ENCODE results near the gene PRKD3. TPM values are rescaled to one million over a fixed set of nuclear protein-coding genes. Genes with fewer than 3 reads are reported as not detected.
"Not testable (repeated sequence)": the region's sequence is repeated elsewhere in the genome, so short reads cannot be mapped to it uniquely, and the experiment has no call there.

The PRKD3 gene
- total RNA-seq, 1 experiment from 2014 or later, result 82.1 TPM

DNA sequence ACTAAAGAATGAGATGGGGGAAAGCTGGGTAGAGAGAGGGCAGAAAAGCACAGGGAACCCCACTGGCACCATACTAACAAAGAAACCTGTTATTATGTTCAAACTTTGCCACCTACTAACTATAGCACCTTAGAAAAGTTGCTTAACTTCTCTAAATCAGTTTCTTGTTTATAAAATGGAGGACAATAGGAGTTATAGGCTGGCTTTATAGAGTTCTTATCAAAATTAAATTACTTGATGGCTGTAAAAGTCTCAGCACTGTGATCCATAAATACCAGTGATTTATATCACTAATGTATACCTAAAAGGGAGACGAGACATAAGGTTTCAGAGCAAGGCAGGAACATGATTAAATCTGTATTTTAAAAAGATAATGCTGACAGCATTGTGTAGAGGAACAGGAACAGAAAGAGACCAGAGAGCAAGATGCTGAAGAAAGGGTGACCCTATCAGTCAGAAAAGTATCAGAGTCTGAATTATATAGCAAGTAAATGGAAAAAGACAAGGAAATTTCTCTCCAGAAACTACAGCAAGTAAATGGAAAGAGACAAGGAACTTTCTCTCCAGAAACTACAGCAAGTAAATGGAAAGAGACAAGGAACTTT is 29.1 kb downstream of the PRKD3 start (continued):
- TF ChIP-seq USF2 (CRISPR knock-in tag; IDR thresholded peaks at IDR 0.05) (no peak), FOXP1 (CRISPR knock-in tag; IDR thresholded peaks at IDR 0.05; ENCODE audit: borderline replicate concordance) (no peak), ZNF423 (CRISPR knock-in tag; IDR thresholded peaks at IDR 0.05) (no peak)

GRCh38 chr2:37294858-37295257 is 29.8 kb downstream of the PRKD3 start:
- DNase-seq (ENCODE audit: low spot score); ATAC-seq; POLR2A ChIA-PET; H3K27me3 Mint-ChIP-seq (ENCODE audit: low read depth); H3K4me3 Mint-ChIP-seq; CTCF ChIA-PET; H3K27ac Mint-ChIP-seq; H3K9me3 Mint-ChIP-seq: not testable (repeated sequence)
- Mint-ChIP-seq H3K36me3 (peaks cover 22% of the 10 kb centered on the region), H3K4me1 (peaks cover 19% of the 10 kb centered on the region)

DNA sequence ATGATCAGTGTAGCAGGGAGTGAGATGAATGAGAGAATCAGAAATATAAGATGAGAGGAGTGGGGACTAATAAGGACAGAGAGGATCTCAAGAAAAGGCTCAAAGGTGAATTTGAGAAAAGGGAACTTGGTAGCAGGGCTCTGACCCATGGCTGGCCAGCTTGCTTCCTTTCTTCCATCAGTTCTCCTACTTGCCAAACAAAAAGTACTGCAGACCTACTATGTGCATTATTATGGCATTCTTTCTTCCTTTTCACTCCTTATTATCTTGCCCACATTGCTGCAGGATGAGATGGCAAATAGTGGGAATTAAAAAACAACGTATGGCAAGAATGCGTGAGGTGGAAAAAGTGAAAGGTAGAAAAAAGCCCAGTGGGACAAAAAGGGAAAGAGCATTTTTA is 33.0 kb downstream of the PRKD3 start:
- H3K27ac Mint-ChIP-seq, result peak overlapping the region; percentile 5; the same call in 1 of the 2 replicates
- peaks cover 5% of the 10 kb centered on the region; the same call in 1 of the 2 replicates for H3K4me1 Mint-ChIP-seq
- no peak for TF ChIP-seq ZNF138 (CRISPR knock-in tag; conservative IDR thresholded peaks at IDR 0.05)
- TF ChIP-seq, protein P1, sequence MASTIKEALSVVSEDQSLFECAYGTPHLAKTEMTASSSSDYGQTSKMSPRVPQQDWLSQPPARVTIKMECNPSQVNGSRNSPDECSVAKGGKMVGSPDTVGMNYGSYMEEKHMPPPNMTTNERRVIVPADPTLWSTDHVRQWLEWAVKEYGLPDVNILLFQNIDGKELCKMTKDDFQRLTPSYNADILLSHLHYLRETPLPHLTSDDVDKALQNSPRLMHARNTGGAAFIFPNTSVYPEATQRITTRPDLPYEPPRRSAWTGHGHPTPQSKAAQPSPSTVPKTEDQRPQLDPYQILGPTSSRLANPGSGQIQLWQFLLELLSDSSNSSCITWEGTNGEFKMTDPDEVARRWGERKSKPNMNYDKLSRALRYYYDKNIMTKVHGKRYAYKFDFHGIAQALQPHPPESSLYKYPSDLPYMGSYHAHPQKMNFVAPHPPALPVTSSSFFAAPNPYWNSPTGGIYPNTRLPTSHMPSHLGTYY (CRISPR knock-in tag; IDR thresholded peaks at IDR 0.05), result no peak
- H3K27me3 Mint-ChIP-seq (ENCODE audit: low read depth), result no peaks in the 10 kb centered on the region
- no peak for ATAC-seq
- H3K4me3 Mint-ChIP-seq, result no peak overlapping the region
- ChIA-PET POLR2A (no interaction called here), CTCF (no interaction called here)
- H3K9me3 Mint-ChIP-seq, result no peaks in the 10 kb centered on the region
- peaks cover 35% of the 10 kb centered on the region for H3K36me3 Mint-ChIP-seq
- no peak for DNase-seq (ENCODE audit: low spot score)

DNA sequence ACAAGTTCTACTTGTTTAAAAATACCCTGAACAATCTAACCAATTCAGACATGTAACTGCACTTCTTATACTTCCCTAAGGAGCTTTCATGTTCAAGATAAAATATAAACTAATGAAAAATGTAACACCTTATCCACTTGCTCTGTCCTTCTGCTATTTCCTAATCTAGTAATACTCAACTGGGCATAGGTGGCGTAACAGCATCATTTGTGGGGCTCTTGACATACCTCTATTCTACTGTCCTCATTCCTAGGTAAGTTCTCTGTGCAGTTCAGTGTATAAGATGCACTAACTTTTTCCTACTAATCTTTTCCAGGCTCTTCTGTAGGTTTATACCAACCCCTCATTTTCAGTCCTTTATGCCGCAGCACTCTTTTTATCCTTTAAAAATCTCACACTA is 36.7 kb downstream of the PRKD3 start:
- H3K36me3 Mint-ChIP-seq, result peaks cover 46% of the 10 kb centered on the region
- no peaks in the 10 kb centered on the region for H3K9me3 Mint-ChIP-seq
- ChIA-PET POLR2A (no interaction called here), CTCF (interaction anchor here (1.4 kb wide), 1 partner anchor 589 kb away, joined by 3 read pairs; no protein-coding TSS in a partner anchor)
- DNase-seq (ENCODE audit: low spot score), result no peak
- ATAC-seq, result peak; percentile 65
- peaks cover 3% of the 10 kb centered on the region; the same call in 1 of the 2 replicates for H3K4me1 Mint-ChIP-seq
- no peaks in the 10 kb centered on the region for H3K27me3 Mint-ChIP-seq (ENCODE audit: low read depth)
- peak overlapping the region; percentile 5 for H3K27ac Mint-ChIP-seq
- H3K4me3 Mint-ChIP-seq, result no peak overlapping the region
- TF ChIP-seq NFE2L1 (CRISPR knock-in tag; IDR thresholded peaks at IDR 0.05) (no peak), RORB (CRISPR knock-in tag; IDR thresholded peaks at IDR 0.05) (no peak)

- H3K9me3 Mint-ChIP-seq, result no peaks in the 10 kb centered on the region
- no peaks in the 10 kb centered on the region for H3K4me1 Mint-ChIP-seq
- DNase-seq (ENCODE audit: low spot score), result no peak
- no peaks in the 10 kb centered on the region for H3K27me3 Mint-ChIP-seq (ENCODE audit: low read depth)
- H3K27ac Mint-ChIP-seq, result no peak overlapping the region
- ChIA-PET CTCF (no interaction called here), POLR2A (no interaction called here)
- peaks cover 48% of the 10 kb centered on the region for H3K36me3 Mint-ChIP-seq
- ATAC-seq, result no peak
- H3K4me3 Mint-ChIP-seq, result no peak overlapping the region
- TF ChIP-seq, protein P2, sequence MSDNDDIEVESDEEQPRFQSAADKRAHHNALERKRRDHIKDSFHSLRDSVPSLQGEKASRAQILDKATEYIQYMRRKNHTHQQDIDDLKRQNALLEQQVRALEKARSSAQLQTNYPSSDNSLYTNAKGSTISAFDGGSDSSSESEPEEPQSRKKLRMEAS (CRISPR knock-in tag; IDR thresholded peaks at IDR 0.05), result no peak
- TF ChIP-seq, protein P3, sequence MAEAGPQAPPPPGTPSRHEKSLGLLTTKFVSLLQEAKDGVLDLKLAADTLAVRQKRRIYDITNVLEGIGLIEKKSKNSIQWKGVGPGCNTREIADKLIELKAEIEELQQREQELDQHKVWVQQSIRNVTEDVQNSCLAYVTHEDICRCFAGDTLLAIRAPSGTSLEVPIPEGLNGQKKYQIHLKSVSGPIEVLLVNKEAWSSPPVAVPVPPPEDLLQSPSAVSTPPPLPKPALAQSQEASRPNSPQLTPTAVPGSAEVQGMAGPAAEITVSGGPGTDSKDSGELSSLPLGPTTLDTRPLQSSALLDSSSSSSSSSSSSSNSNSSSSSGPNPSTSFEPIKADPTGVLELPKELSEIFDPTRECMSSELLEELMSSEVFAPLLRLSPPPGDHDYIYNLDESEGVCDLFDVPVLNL (CRISPR knock-in tag; IDR thresholded peaks at IDR 0.05; ENCODE audit: borderline replicate concordance, low read depth), result no peak
- no peak for TF ChIP-seq NR2C2 (CRISPR knock-in tag; IDR thresholded peaks at IDR 0.05)
- no peak for TF ChIP-seq ZNF671 (CRISPR knock-in tag; IDR thresholded peaks at IDR 0.05)
- TF ChIP-seq, protein P4, sequence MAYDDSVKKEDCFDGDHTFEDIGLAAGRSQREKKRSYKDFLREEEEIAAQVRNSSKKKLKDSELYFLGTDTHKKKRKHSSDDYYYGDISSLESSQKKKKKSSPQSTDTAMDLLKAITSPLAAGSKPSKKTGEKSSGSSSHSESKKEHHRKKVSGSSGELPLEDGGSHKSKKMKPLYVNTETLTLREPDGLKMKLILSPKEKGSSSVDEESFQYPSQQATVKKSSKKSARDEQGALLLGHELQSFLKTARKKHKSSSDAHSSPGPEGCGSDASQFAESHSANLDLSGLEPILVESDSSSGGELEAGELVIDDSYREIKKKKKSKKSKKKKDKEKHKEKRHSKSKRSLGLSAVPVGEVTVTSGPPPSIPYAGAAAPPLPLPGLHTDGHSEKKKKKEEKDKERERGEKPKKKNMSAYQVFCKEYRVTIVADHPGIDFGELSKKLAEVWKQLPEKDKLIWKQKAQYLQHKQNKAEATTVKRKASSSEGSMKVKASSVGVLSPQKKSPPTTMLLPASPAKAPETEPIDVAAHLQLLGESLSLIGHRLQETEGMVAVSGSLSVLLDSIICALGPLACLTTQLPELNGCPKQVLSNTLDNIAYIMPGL (CRISPR knock-in tag; IDR thresholded peaks at IDR 0.05), result no peak
- TF ChIP-seq KAT7 (CRISPR knock-in tag; IDR thresholded peaks at IDR 0.05; ENCODE audit: borderline replicate concordance), result no peak
- TF ChIP-seq RELA (CRISPR knock-in tag; IDR thresholded peaks at IDR 0.05; ENCODE audit: borderline replicate concordance), result no peak
- no peak for TF ChIP-seq MXD4 (CRISPR knock-in tag; IDR thresholded peaks at IDR 0.05; ENCODE audit: borderline replicate concordance)
These were observed 40.3 kb downstream of the PRKD3 start for GRCh38 chr2:37284381-37284780.
